ENCODE data around the gene ING4.

ING4 gene

DNA sequence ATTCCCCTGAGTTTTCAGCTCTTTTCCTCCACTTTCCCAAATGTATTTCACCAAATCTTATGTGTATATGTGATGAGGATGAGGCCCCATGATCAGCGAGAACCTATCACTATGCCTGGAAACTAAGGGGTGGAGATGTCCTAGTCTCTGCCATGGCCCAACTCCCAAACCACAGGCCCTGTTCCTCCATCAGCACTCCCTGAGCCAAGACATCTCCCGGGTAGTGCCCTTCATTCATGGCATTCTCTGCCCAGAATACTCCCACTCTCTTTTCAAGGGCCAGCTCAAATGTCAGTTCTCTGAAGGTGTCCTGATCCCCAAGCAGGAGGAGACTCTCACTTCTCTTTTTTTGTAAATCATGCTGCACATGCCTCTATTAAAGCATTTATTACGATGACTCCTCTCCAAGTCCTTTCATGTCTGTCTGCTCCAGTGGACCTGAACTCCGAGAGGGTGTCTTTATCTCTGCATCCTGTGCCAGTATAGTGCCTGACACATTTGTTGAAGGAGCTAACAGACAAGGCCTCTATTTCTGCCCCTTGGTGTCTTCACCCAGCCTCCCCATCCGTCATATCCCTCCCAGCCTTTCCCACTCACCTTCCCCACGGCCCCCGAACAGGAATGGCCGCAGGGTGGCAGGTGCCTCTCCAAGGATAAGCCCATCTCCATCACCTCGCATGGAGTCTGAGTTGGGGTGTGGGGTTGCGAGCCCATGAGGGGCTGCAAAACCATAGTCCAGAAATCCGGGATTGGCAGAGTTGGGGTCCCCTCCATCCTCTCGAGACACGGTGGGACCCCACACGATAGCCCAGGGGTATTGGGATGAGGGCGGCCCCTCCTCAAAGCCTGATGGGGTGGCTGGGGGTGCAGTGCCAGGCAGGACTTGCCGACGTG is 34.0 kb upstream of the ING4 start:
- H3K4me3 ChIP-seq (ENCODE audit: low read depth in 1 of 2, low read length in 2 of 2), result no peak overlapping the region
- peaks cover 22% of the 10 kb centered on the region for H3K27me3 ChIP-seq (ENCODE audit: low read depth, low read length)
- no peak overlapping the region for H3K27ac ChIP-seq (ENCODE audit: low read length)
- H3K36me3 ChIP-seq (ENCODE audit: control insufficient read depth in 1 of 2, insufficient read depth in 2 of 2, low read length in 2 of 2), result no peaks in the 10 kb centered on the region
- H3K9me3 ChIP-seq (ENCODE audit: control insufficient read depth in 1 of 2, low read length in 2 of 2), result peaks cover 0 to 6% of the 10 kb centered on the region in 2 donors
- peaks cover 0 to 9% of the 10 kb centered on the region in 2 donors for H3K4me1 ChIP-seq (ENCODE audit: control insufficient read depth in 1 of 2, insufficient read depth in 2 of 2, low read length in 2 of 2)

DNA sequence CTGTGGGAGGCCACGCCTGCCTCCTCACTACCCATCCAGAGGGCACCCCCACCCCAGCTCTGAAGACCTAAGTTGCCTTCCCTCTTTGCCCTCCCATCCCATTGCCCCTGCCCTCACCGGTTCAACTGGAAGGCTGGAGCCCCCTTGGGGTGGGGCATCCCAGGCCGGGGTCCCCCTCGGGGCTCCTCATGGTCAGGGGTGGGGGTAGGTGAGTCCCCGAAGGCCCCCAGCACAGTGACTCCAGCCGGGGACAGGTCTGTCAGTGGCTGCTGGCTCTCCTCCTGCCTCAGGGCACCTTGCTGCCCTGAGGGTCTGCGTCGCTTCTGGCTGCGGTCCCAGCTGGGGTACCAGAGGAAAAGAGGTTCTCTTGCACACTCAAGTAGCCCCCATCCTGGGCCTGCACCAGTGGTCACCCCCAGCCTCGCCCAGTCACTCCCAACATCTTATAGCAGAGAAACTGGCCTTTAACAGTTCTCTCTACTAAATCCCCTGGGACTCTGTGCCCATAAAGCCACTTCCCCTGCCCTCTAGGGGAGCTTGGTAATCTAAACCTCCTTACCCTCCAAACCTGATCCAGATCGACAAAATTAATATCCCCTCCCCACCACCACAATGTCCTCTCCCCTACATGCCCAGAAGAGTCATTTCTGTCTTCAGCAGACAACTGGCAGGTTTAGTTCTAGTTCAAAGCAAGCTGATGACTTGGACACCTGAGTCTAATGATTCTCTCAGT is 32.6 kb upstream of the ING4 start:
- no peak overlapping the region for H3K27ac ChIP-seq (ENCODE audit: low read length)
- H3K9me3 ChIP-seq (ENCODE audit: control insufficient read depth in 1 of 2, low read length in 2 of 2), result no peaks in the 10 kb centered on the region
- H3K36me3 ChIP-seq (ENCODE audit: control insufficient read depth in 1 of 2, insufficient read depth in 2 of 2, low read length in 2 of 2), result no peaks in the 10 kb centered on the region
- H3K4me1 ChIP-seq (ENCODE audit: control insufficient read depth in 1 of 2, insufficient read depth in 2 of 2, low read length in 2 of 2), result peaks cover 0 to 12% of the 10 kb centered on the region in 2 donors
- no peak overlapping the region for H3K4me3 ChIP-seq (ENCODE audit: low read depth in 1 of 2, low read length in 2 of 2)
- H3K27me3 ChIP-seq (ENCODE audit: low read depth, low read length), result peaks cover 11% of the 10 kb centered on the region

DNA sequence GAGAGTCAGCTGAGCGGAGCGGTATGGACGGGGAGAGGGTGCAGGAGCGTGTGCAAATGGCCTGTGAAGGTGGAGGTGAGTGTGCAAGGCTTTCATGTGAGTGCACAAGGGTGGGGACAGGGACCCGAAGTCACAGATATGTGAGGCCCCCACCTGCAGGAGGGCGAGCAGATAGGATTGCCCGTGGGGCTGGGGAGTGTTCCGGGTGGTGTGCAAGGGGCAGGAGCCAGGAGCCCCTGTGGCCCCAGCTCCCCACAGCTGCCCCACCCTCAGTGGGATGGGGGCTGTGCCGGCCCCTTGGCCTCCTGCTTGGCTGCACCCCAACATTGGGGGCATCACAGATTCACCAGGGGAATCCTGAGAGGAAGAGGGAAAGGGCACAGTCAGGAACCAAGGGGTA is 31.8 kb upstream of the ING4 start:
- H3K27ac ChIP-seq (ENCODE audit: low read length), result no peak overlapping the region
- peaks cover 3 to 12% of the 10 kb centered on the region in 2 donors for H3K4me1 ChIP-seq (ENCODE audit: control insufficient read depth in 1 of 2, insufficient read depth in 2 of 2, low read length in 2 of 2)
- no peak overlapping the region for H3K4me3 ChIP-seq (ENCODE audit: low read depth in 1 of 2, low read length in 2 of 2)
- no peaks in the 10 kb centered on the region for H3K9me3 ChIP-seq (ENCODE audit: control insufficient read depth in 1 of 2, low read length in 2 of 2)
- peaks cover 10% of the 10 kb centered on the region for H3K27me3 ChIP-seq (ENCODE audit: low read depth, low read length)
- H3K36me3 ChIP-seq (ENCODE audit: control insufficient read depth in 1 of 2, insufficient read depth in 2 of 2, low read length in 2 of 2), result no peaks in the 10 kb centered on the region

DNA sequence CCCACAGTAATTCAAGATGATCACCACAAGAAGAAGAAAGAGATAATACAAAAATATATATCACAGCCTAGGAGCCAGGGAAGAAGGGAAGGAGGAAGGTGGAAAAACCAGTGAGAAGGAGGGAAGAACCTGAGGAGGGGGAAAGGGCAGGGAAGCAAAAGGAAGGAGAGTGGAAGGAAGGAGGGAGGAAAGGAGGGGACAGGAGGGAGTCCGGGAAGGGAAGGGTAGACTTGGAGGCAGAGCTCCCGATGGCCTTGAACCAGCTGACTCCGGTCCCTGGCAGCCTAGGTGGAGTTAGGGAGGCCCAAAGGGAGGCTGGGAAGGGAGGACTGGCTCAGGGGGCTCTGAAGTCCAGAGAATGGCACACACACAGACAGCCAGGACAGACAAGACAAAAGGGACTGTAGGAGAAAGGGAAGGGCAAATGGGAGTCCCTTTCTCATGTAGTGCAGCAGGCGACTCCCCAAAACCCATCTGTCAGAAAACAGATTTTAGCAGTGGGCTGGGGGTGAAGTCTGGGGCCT is 31.0 kb upstream of the ING4 start:
- Histone ChIP-seq H3K9me3 (ENCODE audit: control insufficient read depth in 1 of 2, low read length in 2 of 2) (no peaks in the 10 kb centered on the region), H3K4me1 (ENCODE audit: control insufficient read depth in 1 of 2, insufficient read depth in 2 of 2, low read length in 2 of 2) (peaks cover 3 to 11% of the 10 kb centered on the region in 2 donors), H3K4me3 (ENCODE audit: low read depth in 1 of 2, low read length in 2 of 2) (no peak overlapping the region), H3K27ac (ENCODE audit: low read length) (no peak overlapping the region), H3K27me3 (ENCODE audit: low read depth, low read length) (peaks cover 6% of the 10 kb centered on the region), H3K36me3 (ENCODE audit: control insufficient read depth in 1 of 2, insufficient read depth in 2 of 2, low read length in 2 of 2) (no peaks in the 10 kb centered on the region)

DNA sequence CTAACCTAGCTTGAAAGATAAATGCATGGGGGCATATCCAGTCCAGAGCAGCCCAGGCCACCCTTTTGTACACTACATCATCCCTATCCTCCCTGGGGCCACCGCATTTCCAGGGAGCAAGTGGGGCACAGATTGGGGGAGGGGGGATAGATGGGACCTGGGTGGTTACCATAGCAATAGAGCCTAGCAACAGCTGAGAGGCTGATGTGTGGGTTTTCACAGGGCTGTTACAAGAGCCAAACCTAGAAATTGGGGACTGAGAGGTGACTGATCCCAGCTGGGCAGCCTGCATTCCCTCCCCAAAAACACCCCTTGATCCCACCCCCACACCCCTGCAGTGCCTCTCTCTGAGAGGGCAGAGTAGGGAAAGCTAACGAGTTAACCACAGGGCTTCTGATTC is 30.0 kb upstream of the ING4 start:
- H3K36me3 ChIP-seq (ENCODE audit: control insufficient read depth in 1 of 2, insufficient read depth in 2 of 2, low read length in 2 of 2), result no peaks in the 10 kb centered on the region
- no peak overlapping the region for H3K27ac ChIP-seq (ENCODE audit: low read length)
- H3K27me3 ChIP-seq (ENCODE audit: low read depth, low read length), result no peaks in the 10 kb centered on the region
- H3K4me3 ChIP-seq (ENCODE audit: low read depth in 1 of 2, low read length in 2 of 2), result no peak overlapping the region
- peaks cover 7 to 17% of the 10 kb centered on the region in 2 donors for H3K4me1 ChIP-seq (ENCODE audit: control insufficient read depth in 1 of 2, insufficient read depth in 2 of 2, low read length in 2 of 2)
- H3K9me3 ChIP-seq (ENCODE audit: control insufficient read depth in 1 of 2, low read length in 2 of 2), result no peaks in the 10 kb centered on the region

DNA sequence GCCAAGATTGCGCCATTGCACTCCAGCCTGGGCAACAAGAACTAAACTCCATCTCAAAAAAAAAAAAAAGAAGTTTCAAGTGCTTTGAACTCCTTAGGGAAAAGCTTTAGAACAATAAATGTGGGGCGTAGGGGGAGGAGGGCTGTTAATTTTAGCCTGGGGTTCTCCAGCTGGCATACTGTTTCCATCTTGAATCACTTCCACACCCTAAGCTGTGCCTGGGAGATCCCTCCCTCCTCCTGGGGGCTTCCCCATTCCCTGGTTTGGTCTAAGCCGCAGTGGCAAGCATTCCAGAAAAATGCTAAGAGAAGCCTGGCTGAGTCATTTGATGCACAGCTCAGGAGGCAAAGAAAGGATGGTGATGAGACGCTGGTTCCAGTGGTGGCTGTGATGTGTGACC is 28.6 kb upstream of the ING4 start:
- Histone ChIP-seq H3K4me1 (ENCODE audit: control insufficient read depth in 1 of 2, insufficient read depth in 2 of 2, low read length in 2 of 2) (peaks cover 12 to 31% of the 10 kb centered on the region in 2 donors), H3K9me3 (ENCODE audit: control insufficient read depth in 1 of 2, low read length in 2 of 2) (no peaks in the 10 kb centered on the region), H3K4me3 (ENCODE audit: low read depth in 1 of 2, low read length in 2 of 2) (no peak overlapping the region), H3K27me3 (ENCODE audit: low read depth, low read length) (no peaks in the 10 kb centered on the region), H3K27ac (ENCODE audit: low read length) (no peak overlapping the region), H3K36me3 (ENCODE audit: control insufficient read depth in 1 of 2, insufficient read depth in 2 of 2, low read length in 2 of 2) (no peaks in the 10 kb centered on the region)

DNA sequence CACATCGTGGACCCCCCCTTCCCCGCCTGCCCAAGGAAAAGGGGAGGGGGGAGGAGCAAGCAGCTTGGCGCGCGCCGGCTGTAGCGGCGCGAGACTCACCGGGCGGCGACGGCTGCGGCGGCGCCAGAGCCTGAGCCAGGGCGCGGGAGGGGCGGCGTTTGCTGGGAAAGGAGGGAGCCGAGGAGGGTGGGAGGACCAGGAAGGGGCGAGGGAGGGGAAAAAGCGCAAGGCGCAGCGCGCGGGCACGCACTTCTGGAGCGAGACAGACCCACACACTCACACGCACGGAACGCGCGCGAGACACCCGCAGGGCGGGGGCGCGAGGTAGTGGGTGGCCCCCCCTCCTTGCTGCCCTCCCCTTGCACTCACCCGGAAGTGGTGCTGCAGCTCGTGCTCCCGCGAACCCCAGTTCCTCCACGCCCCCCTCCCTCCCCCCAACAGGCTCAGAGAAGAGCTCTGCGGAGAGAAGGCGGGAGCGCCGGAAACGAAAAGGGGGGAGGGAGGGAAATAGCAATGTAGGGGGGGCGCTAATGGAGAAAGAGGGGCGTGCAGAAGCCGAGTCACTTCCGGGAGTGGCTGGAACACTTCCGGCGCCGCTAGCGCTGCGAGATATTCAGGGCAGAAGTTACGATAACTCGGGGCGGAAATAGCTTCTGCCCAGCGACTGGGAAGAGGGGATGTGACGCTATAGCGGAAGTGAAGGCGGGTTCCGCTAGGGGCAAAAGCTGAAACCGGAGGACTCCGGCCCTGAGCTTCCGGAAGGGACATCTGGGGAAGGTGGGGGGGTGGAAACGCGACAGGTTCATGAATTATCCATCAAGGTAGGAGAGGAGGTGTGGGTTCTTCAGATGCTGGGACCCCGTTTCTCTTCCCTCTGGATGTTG is 26.3 kb upstream of the ING4 start, which contains the start of gene ZNF384:
Gene ZNF384, minus strand, starts transcription at position 377 of the 884 bp plus-strand sequence. CDS start 9,855 bp downstream, outside the sequence.
- peak within 1 kb of the TSS; percentile 83 for H3K27ac ChIP-seq (ENCODE audit: low read length)
- peak within 1 kb of the TSS; percentile 70 to 82 for H3K4me3 ChIP-seq (ENCODE audit: low read depth in 1 of 2, low read length in 2 of 2)
- peaks cover 0 to 4% of the 10 kb centered on the region in 2 donors for H3K36me3 ChIP-seq (ENCODE audit: control insufficient read depth in 1 of 2, insufficient read depth in 2 of 2, low read length in 2 of 2)
- peaks cover 12 to 44% of the 10 kb centered on the region in 2 donors for H3K4me1 ChIP-seq (ENCODE audit: control insufficient read depth in 1 of 2, insufficient read depth in 2 of 2, low read length in 2 of 2)
- H3K9me3 ChIP-seq (ENCODE audit: control insufficient read depth in 1 of 2, low read length in 2 of 2), result no peaks in the 10 kb centered on the region
- H3K27me3 ChIP-seq (ENCODE audit: low read depth, low read length), result no peaks in the 10 kb centered on the region

DNA sequence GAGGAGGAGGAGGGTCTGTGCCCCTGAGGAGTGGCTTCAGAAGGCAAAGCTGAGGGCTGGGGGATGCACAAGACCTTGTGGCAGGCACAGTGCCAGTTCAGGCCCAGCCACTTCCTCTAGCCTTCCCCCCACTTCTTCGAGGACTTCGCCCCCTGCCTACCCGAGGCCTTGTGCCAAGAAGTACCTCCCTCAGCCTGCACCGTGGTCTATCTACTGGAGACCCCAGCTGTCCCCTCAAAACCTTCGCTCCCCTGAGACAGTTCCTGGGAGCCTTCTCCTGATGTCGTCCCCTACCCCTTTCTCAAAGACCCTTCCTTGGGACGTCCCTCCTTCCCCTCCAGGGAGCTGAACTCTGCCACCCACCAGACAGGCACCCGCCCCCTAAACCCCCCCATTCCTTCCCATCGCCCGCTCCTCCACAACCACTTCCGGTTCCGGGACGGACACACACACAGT is 25.7 kb upstream of the ING4 start:
- peaks cover 12 to 44% of the 10 kb centered on the region in 2 donors for H3K4me1 ChIP-seq (ENCODE audit: control insufficient read depth in 1 of 2, insufficient read depth in 2 of 2, low read length in 2 of 2)

DNA sequence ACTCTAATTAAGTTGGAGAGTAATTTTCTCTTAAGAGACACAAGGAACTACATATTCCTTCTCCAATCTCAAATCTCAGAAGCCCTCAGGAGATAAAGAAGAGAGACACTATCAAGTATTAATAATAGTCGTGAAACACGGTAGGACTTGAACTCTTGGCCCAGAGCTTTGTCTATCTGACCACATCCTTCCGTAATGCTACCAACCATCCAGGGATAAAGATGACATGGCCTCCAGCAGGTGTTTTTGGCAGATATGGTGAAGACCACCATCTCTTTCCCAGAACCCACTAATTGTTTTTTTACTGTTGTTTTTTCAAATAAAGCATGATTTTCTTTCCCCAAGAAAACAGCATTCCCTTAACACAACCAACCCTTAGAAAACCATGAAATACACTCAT is 22.9 kb upstream of the ING4 start:
- H3K9me3 ChIP-seq (ENCODE audit: control insufficient read depth in 1 of 2, low read length in 2 of 2), result no peaks in the 10 kb centered on the region
- H3K27me3 ChIP-seq (ENCODE audit: low read depth, low read length), result no peaks in the 10 kb centered on the region
- H3K36me3 ChIP-seq (ENCODE audit: control insufficient read depth in 1 of 2, insufficient read depth in 2 of 2, low read length in 2 of 2), result peaks cover 7 to 9% of the 10 kb centered on the region in 2 donors
- no peak overlapping the region for H3K27ac ChIP-seq (ENCODE audit: low read length)
- peaks cover 12 to 44% of the 10 kb centered on the region in 2 donors for H3K4me1 ChIP-seq (ENCODE audit: control insufficient read depth in 1 of 2, insufficient read depth in 2 of 2, low read length in 2 of 2)
- H3K4me3 ChIP-seq (ENCODE audit: low read depth in 1 of 2, low read length in 2 of 2), result no peak overlapping the region

More for the DNA sequence above, 25.7 kb upstream of the ING4 start:
- peak overlapping the region; percentile 83 for H3K27ac ChIP-seq (ENCODE audit: low read length)
- peaks cover 0 to 4% of the 10 kb centered on the region in 2 donors for H3K36me3 ChIP-seq (ENCODE audit: control insufficient read depth in 1 of 2, insufficient read depth in 2 of 2, low read length in 2 of 2)
- no peaks in the 10 kb centered on the region for H3K27me3 ChIP-seq (ENCODE audit: low read depth, low read length)
- H3K9me3 ChIP-seq (ENCODE audit: control insufficient read depth in 1 of 2, low read length in 2 of 2), result no peaks in the 10 kb centered on the region
- H3K4me3 ChIP-seq (ENCODE audit: low read depth in 1 of 2, low read length in 2 of 2), result peak overlapping the region; percentile 70 to 82

DNA sequence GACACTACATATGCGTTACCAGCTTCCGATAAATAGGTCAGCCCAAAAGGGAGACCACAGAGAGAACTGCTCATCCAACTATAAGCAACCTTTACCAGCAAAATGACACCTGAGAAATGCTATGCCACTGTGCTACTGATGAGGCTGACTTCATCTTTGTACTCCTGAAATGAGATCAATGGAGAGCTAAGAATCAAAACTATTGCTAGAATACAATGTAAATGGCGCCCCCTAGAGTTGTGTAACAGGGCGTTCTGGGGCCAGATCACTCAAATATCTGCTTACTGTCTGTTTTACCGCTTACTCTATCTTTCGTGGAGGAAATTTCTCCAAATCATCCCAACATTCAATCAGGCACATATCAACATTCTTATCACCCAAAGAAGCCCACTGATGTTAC is 21.7 kb upstream of the ING4 start:
- Histone ChIP-seq H3K36me3 (ENCODE audit: control insufficient read depth in 1 of 2, insufficient read depth in 2 of 2, low read length in 2 of 2) (peaks cover 12 to 17% of the 10 kb centered on the region in 2 donors), H3K27me3 (ENCODE audit: low read depth, low read length) (no peaks in the 10 kb centered on the region), H3K9me3 (ENCODE audit: control insufficient read depth in 1 of 2, low read length in 2 of 2) (no peaks in the 10 kb centered on the region), H3K27ac (ENCODE audit: low read length) (no peak overlapping the region), H3K4me3 (ENCODE audit: low read depth in 1 of 2, low read length in 2 of 2) (no peak overlapping the region), H3K4me1 (ENCODE audit: control insufficient read depth in 1 of 2, insufficient read depth in 2 of 2, low read length in 2 of 2) (peaks cover 9 to 33% of the 10 kb centered on the region in 2 donors)

Data from muscle layer of duodenum (tissue), 2 donors.